Measurements from ENCODE around the gene CYB561. TPM values are rescaled to one million over a fixed set of nuclear protein-coding genes. Genes with fewer than 3 reads are reported as not detected.

The CYB561 gene
- total and polyA plus RNA-seq, 2 experiments from 2014 or later: 7.4 to 21.5 TPM

- Histone ChIP-seq H3K27me3 (no peaks in the 10 kb centered on the region), H3K4me1 (ENCODE audit: low read depth) (peaks cover 6% of the 10 kb centered on the region), H3K4me3 (no peak overlapping the region), H3K36me3 (peaks cover 48% of the 10 kb centered on the region), H3K27ac (no peak overlapping the region), H3K9me3 (ENCODE audit: low read depth) (no peaks in the 10 kb centered on the region)
- no peak for DNase-seq (ENCODE audit: low read depth in 1 of 2, low spot score in 1 of 2)
- TF ChIP-seq CTCF (IDR thresholded peaks at IDR 0.05; ENCODE audit: low read depth, low read length): no peak
Measured at GRCh38 chr17:63390090-63390489, 56.0 kb downstream of the CYB561 start.

DNA sequence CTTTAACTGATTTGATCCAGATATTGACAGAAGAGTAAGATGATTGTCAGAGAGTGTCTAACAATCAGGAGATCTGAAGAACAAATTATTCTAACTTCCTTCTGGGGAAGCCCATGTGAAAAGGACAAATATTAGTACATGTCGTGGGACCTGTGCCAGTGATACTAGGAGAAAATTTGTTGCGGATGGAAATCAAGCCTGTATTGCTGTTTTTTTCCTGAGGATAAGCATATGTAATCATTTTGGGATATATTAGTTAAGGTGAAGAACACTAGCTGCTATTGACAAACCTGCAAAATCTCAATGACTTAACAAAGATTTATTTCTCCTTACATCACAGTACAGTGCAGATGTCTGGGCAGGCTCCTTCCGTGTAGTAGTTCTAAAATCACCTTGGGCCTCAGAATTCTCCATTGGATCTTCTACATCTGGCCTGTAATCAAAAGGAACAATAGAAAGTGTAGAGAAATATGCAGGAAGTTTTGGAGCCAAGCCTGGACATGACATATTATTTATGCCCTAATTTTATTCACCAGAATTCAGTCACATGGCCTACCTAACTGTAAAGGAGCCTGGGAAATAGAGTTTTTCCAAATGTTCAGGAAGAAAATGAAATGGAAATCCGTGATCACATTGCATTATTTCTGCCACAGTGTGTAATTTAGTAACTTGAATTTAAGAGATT, 58.3 kb downstream of the CYB561 start:
- H3K27ac ChIP-seq: peak overlapping the region; percentile 6
- no peak for TF ChIP-seq CTCF (IDR thresholded peaks at IDR 0.05; ENCODE audit: low read depth, low read length)

DNA sequence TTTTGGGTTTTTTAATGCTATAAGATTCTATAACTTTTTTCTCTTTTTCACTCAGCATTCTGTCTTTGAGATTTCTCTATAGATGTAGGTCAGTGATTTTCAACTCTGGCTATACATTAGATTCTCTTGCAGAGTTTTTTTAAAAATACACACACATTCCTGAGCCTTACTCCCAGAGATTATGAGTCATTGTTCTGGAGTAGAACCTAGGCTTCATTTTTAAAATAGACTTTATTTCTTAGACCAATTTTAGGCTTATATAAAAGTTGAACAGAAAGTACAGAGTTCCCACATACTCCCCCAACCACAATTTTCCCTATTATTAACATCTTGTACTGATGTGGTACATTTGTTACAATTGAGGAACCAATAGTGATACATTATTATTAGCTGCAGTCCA, 63.3 kb downstream of the CYB561 start:
- Histone ChIP-seq H3K27me3 (no peaks in the 10 kb centered on the region), H3K27ac (peak overlapping the region; percentile 96), H3K4me3 (no peak overlapping the region), H3K9me3 (ENCODE audit: low read depth) (no peaks in the 10 kb centered on the region), H3K36me3 (peaks cover 18% of the 10 kb centered on the region), H3K4me1 (ENCODE audit: low read depth) (peaks cover 53% of the 10 kb centered on the region)
- no peak for TF ChIP-seq CTCF (IDR thresholded peaks at IDR 0.05; ENCODE audit: low read depth, low read length)
- peak in 1 of 2 donors; percentile 39 for DNase-seq (ENCODE audit: low read depth in 1 of 2, low spot score in 1 of 2)

More for the DNA sequence above, 58.3 kb downstream of the CYB561 start:
- Histone ChIP-seq H3K4me3 (no peak overlapping the region), H3K9me3 (ENCODE audit: low read depth) (no peaks in the 10 kb centered on the region), H3K36me3 (peaks cover 46% of the 10 kb centered on the region), H3K4me1 (ENCODE audit: low read depth) (peaks cover 25% of the 10 kb centered on the region), H3K27me3 (no peaks in the 10 kb centered on the region)
- no peak for DNase-seq (ENCODE audit: low read depth in 1 of 2, low spot score in 1 of 2)

Other genes with a start within 250 kb of the CYB561 start
- 2.1 and 3.2 TPM in 2 replicates for gene ACE, start 30.8 kb upstream of the CYB561 start, total RNA-seq
- gene ACE, start 30.8 kb upstream of the CYB561 start, polyA plus RNA-seq: 1.8 and 2.5 TPM in 2 replicates
- 0.06 and 0.11 TPM in 2 replicates for gene KCNH6, start 77.1 kb upstream of the CYB561 start, total RNA-seq
- 0.44 TPM in 1 of 2 replicates, not detected in the other for gene KCNH6, start 77.1 kb upstream of the CYB561 start, polyA plus RNA-seq
- 48.2 and 56.7 TPM in 2 replicates for gene DCAF7, start 104.2 kb upstream of the CYB561 start, total RNA-seq
- 55.1 and 95.0 TPM in 2 replicates for gene DCAF7, start 104.2 kb upstream of the CYB561 start, polyA plus RNA-seq
- 25.6 and 34.1 TPM in 2 replicates for gene TACO1, start 154.6 kb upstream of the CYB561 start, total RNA-seq
- 41.3 and 54.9 TPM in 2 replicates for gene TACO1, start 154.6 kb upstream of the CYB561 start, polyA plus RNA-seq
- 28.1 and 31.1 TPM in 2 replicates for gene MAP3K3, start 176.1 kb upstream of the CYB561 start, total RNA-seq
- gene MAP3K3, start 176.1 kb upstream of the CYB561 start, polyA plus RNA-seq: 26.5 and 31.9 TPM in 2 replicates

All from cardiac muscle cell (in vitro differentiated cells and primary cell).